C4-2B (cell line): ENCODE results near the gene IQGAP2.

ENCODE experiments used
- CTCF ChIP-seq: fragments of 450-650 bp; conservative IDR thresholded peaks from 2 replicates; pipeline ENCODE4 v1.5.1; 2017; ENCODE audit warnings: mild to moderate bottlenecking
- ZFX ChIP-seq: fragments of 450-650 bp; IDR thresholded peaks from 2 replicates; pipeline ENCODE4 v1.6.1; 2017

GRCh38 chr5:76425928-76426804 lies 23.1 kb downstream of the IQGAP2 start:
- TF ChIP-seq CTCF: no peak
- no peak for TF ChIP-seq ZFX
